NCI-H2081 (cell line): Measurements from ENCODE around the gene NCR2.
A peak's percentile ranks its signal among the peaks of the same experiment; 100 is the strongest.

ENCODE experiments used
- DNase-seq, 2 experiments: peaks; one replicate each; lab custom pipeline; 2025; lab: John Stamatoyannopoulos, UW

Gene NCR2

DNA sequence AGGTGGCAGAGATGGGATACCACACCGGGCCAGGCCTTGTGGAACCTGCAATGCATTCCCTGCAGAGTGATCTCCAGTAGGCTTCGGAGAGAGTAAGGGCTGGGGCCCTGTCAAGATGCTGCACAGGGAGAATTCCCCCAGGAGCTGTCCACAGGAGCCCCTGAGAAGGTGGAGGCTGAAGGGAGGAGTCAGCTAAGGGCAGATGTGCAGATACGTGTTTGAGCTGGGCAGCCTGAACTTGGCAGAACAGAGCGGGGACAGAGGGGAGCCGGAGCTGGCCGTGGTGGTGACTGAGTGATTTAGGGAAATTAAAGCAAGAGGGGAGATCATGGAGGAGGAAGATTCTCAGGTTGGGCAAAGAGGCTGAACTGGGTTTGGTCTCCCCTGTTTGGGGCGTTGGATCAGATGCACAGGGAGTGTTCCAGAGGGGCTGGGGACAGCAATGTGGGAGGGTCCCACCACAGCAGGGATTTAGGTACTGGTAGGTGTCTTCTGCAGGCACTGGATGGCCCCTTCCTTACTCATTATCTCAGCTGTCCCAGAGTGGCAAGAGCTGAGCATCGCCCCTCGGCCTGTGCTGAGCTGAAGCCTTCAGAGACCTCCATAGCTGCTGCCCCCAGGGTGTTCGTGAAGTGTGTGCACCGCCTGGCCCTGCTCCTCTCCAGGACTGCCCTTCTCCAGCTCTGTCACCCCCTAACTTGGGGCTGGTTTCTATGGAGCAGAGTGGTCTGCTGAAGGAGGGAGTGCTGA lies 3.8 kb upstream of the NCR2 start:
- no peak for DNase-seq

DNA sequence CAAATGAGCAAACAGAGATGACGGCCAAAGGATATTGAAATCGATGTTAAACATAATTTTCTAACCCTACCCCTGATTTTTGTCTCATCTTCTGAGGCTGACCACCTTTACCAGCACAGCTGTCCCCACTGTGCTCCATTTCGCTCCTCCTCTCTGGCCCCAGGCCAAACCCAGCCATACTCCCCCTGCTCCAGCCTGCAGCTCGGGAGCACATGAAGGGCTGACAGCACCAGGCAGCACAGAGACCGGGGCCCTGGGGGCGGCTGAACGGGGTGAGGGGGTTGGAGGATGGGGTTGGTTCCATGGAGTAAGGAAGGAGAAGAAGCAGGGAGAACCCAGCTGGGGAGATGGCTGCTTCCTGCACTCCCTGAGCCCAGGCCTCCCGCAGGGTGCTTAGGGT lies 3.2 kb upstream of the NCR2 start:
- no peak for DNase-seq

GRCh38 chr6:41332842-41333736 lies 2.3 kb upstream of the NCR2 start:
- DNase-seq, result no peak

DNA sequence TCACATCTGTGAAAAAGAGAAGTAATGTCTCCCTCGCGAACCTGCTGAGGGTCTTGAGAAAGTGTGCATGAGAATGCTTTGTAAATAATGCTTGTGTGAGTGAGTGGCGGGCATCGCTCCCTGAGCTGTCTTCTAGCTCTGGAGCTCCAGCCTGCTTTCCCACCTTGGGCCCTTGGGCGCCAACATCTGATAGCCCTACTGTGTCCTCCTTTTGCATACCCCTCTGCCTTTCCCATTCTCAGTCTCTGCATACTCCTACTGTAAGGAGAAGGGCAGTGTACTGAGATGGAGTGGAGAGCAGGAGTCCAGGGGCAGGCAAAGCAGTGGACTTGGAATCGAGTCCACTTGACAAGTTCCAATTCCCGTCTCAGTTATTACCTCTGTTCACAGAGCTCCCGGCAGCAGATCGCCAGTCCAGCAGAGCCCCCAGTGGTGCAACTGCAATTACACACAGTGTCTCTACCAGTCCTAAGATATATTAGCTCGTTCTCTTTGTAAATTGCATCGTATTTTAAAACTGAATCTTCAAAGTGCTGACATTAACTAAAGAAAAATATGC lies 847 bp upstream of the NCR2 start:
- DNase-seq, result no peak

GRCh38 chr6:41335943-41336342 lies 535 bp downstream of the NCR2 start:
- no peak for DNase-seq

- DNase-seq, result peak; percentile 36 to 70
Observed at GRCh38 chr6:41336824-41337223, 1.4 kb downstream of the NCR2 start.

GRCh38 chr6:41337709-41338108 lies 2.3 kb downstream of the NCR2 start:
- no peak for DNase-seq

- DNase-seq, result no peak
Observed at GRCh38 chr6:41338659-41339058, 3.3 kb downstream of the NCR2 start.

DNA sequence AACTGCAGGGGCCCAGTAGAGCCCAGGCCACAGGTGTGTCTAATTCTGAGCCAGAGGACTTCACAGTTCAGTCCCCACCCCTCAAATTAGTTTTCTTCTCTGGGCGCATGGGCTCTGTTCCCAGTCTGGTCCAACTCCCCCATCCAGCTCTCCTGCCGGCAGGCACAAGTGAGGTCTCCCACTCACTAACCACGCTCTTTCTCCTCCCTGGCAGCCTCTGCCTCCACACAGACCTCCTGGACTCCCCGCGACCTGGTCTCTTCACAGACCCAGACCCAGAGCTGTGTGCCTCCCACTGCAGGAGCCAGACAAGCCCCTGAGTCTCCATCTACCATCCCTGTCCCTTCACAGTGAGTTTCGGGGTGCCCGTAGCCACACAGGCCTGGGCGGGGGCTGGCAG lies 6.2 kb downstream of the NCR2 start:
- no peak for DNase-seq

- no peak for DNase-seq
Observed at GRCh38 chr6:41342241-41342640, 6.8 kb downstream of the NCR2 start.

GRCh38 chr6:41343641-41344187 lies 8.3 kb downstream of the NCR2 start:
- DNase-seq, result no peak

DNA sequence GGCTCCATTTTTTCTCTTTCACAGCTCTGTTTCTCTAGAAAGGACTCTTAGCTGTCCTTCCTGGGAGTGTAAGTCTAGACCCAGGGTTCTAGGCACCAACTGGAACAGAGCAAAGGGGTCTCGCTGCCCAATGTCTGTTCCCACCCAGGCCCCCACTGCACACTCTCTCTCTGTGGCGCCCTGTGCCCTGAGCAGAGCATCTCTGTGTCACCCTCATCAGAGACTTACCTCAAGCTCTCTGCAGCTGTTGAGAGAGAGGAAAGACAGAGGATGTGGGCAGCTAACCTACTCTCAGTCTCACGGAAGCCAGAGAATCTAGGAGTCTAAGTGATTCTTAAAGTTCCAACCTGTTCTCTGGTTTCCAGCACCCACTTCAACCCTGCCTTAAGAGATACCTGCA lies 9.5 kb downstream of the NCR2 start:
- no peak for DNase-seq

GRCh38 chr6:41345901-41346300 lies 10.5 kb downstream of the NCR2 start:
- no peak for DNase-seq

DNA sequence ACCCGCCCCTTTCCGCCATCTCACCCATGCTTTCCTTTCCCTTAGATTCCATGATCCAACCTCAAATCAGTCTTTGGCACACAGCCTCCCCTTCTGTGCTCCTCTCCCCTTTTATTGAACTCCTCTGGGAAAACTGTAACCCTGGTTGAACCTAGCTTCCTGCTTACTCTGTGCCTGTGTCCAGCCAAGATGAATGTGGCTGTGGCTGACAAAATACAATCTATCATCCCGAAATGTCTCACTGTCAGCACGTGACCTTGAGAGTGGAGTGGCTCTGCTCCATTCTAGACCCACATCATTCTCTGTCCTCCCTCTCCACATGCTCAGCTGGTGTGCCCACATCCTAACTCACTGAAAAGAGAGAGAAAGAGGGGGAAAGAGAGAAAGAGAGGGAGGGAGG lies 11.0 kb downstream of the NCR2 start:
- DNase-seq, result no peak

- no peak for DNase-seq
Observed at GRCh38 chr6:41347378-41348050, 12.1 kb downstream of the NCR2 start.

DNA sequence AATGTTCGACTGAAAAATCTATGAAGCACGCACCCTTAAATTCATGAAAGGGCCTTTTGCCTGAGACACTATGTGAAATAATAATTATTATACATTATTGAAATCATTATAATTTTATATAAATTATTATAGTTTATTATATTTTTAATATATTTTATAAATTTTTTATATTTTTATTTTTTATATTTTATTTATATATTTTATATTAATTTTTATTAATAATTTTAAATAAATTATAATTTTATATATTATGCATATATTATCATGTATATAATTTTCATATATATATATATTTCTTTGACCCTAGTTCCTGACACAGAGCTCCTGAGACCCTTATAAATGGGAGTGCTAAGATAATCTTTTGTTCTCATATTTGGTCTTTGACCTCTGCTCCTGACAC lies 13.5 kb downstream of the NCR2 start:
- DNase-seq, result no peak

GRCh38 chr6:41352396-41352795 lies 17.0 kb downstream of the NCR2 start:
- peak in 1 of 2 experiments; percentile 12 for DNase-seq

DNA sequence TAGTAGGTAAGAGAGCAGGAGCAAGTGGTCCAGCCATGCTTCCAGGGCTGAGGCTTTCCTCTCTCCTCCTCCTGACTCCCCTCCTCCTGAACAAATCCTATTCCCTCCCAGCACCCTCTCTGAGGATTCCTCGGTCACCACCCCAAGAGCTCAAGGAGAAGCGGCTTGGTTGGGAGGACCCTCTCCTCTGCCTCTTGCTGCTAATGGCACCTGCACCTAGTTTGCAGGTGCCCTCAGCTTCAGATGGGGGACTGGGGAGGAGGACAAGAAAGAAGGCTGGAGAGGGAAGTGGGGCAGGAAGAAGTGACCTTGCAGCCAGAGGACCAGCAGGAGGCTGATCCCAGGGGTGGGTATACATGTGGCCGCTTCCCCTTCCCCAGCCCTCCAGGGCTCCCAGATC lies 17.5 kb downstream of the NCR2 start:
- no peak for DNase-seq

GRCh38 chr6:41353333-41353732 lies 17.9 kb downstream of the NCR2 start:
- no peak for DNase-seq

DNA sequence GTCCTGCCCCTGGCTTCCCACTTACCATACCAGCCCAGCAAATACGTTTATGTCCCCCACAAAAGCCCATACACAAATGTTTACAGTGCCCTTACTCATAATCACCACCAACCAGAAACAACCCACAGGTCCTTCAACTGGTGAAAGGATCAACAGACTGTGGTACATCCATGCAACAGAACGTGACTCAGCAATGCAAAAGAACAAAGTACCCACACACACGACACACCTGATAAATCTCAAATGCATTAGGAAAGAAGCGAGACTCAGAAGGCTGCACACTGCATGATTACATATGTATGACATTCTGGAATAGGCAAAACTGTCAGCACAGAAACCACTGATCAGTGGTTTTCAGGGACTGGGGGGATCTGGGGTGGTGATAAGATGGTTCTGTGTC lies 20.5 kb downstream of the NCR2 start:
- no peak for DNase-seq

DNA sequence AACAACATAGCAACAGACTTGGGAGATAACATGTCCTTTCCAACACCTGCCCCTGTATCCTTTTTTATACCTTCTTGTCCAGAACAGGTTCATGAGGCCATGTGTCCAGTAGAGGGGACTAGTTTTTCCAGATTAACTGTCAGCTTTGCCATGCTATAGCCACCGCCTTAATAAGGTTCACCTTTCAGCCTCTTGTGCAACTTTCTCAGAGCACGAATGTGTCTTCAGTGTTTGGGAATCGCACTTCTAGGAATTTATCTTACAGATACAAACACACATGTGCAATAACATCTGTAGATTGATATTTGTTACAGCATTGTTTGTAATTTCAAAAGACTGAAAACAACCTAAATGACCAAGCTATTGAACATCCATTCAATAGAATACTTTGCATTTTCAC lies 21.4 kb downstream of the NCR2 start:
- DNase-seq, result no peak

GRCh38 chr6:41358503-41358902 lies 23.1 kb downstream of the NCR2 start:
- DNase-seq, result no peak
